Hepatocyte (in vitro differentiated cells): ENCODE results near the gene ARHGAP33. TPM values are rescaled to one million over a fixed set of nuclear protein-coding genes. Genes with fewer than 3 reads are reported as not detected.

Experiments
- DNase-seq: peaks from one replicate; pipeline ENCODE4 v3.0.0-alpha.2; 2016; ENCODE audit warnings: low spot score
- H2AFZ ChIP-seq: fragments of 200-600 bp; sonication (generic); 2 replicates; pipeline ENCODE4 v1.6.0; 2016; ENCODE audit warnings: antibody characterized with exemption, mild to moderate bottlenecking
- H3K27ac ChIP-seq: fragments of 200-600 bp; sonication (generic); 2 replicates; pipeline ENCODE4 v1.5.1; 2016; ENCODE audit warnings: mild to moderate bottlenecking
- H3K27me3 ChIP-seq: fragments of 200-600 bp; sonication (generic); 2 replicates; pipeline ENCODE4 v1.6.1; 2016
- H3K36me3 ChIP-seq: fragments of 200-600 bp; sonication (generic); replicated peaks from 2 replicates; pipeline ENCODE4 v1.5.1; 2016; ENCODE audit warnings: low read depth; ENCODE audit not compliant: insufficient read depth
- H3K4me1 ChIP-seq: fragments of 200-600 bp; sonication (generic); 2 replicates; pipeline ENCODE4 v1.5.1; 2016; ENCODE audit warnings: mild to moderate bottlenecking, moderate library complexity; ENCODE audit not compliant: insufficient read depth
- H3K4me2 ChIP-seq: fragments of 200-600 bp; sonication (generic); 2 replicates; pipeline ENCODE4 v1.6.0; 2016
- H3K4me3 ChIP-seq: fragments of 200-600 bp; sonication (generic); 2 replicates; pipeline ENCODE4 v1.5.1; 2016; ENCODE audit warnings: mild to moderate bottlenecking
- H3K79me2 ChIP-seq: fragments of 200-600 bp; sonication (generic); 2 replicates; pipeline ENCODE4 v1.6.0; 2017; ENCODE audit warnings: mild to moderate bottlenecking
- H3K9me2 ChIP-seq: fragments of 200-600 bp; sonication (generic); replicated peaks from 2 replicates; pipeline ENCODE4 v1.6.0; 2017; ENCODE audit warnings: mild to moderate bottlenecking; ENCODE audit not compliant: insufficient read depth
- H3K9me3 ChIP-seq: fragments of 200-600 bp; sonication (generic); 2 replicates; pipeline ENCODE4 v1.5.1; 2016; ENCODE audit warnings: low read depth, mild to moderate bottlenecking
- H4K20me1 ChIP-seq: fragments of 200-600 bp; sonication (generic); 2 replicates; pipeline ENCODE4 v1.6.0; 2016; ENCODE audit warnings: mild to moderate bottlenecking; ENCODE audit not compliant: insufficient read depth, poor library complexity, severe bottlenecking
- EZH2 ChIP-seq: fragments of 200-600 bp; sonication (generic); IDR thresholded peaks from 2 replicates; pipeline ENCODE4 v1.6.1; 2016; ENCODE audit warnings: antibody characterized with exemption, mild to moderate bottlenecking, borderline replicate concordance
- EZH2phosphoT487 ChIP-seq: fragments of 200-600 bp; sonication (generic); IDR thresholded peaks from one replicate; pipeline ENCODE4 v1.6.1; 2018; ENCODE audit warnings: antibody characterized with exemption, mild to moderate bottlenecking, low read depth, moderate library complexity; ENCODE audit not compliant: unreplicated experiment, severe bottlenecking
- WGBS: methylation state at CpG from one replicate; pipeline ENCODE4 v1.1.6; 2016; ENCODE audit warnings: low lambda C conversion rate; ENCODE audit errors: missing lambda C conversion rate; 5-methylcytosine and 5-hydroxymethylcytosine counted together
- polyA plus RNA-seq: library from polyadenylated mRNA; unstranded; fragments of >200 nt; fragmentation: Nextera tagmentation; extraction: Ambion mirVana; gene quantifications from 2 replicates; pipeline ENCODE4 v1.2.1, GENCODE V29; 2016
- total RNA-seq: library from RNA; depleted of rRNA; stranded (reverse); fragments of >200 nt; gene quantifications from 2 replicates; pipeline ENCODE4 v1.2.3, GENCODE V29; 2014
- TF ChIP-seq, protein P1 (sequence below): fragments of 200-600 bp; sonication (generic); IDR thresholded peaks from 2 replicates; pipeline ENCODE4 v1.5.1; 2016; ENCODE audit warnings: antibody characterized with exemption, mild to moderate bottlenecking; ENCODE audit not compliant: poor library complexity

Gene ARHGAP33
- total and polyA plus RNA-seq, 2 experiments from 2014 or later: 6.7 to 7.9 TPM

DNA sequence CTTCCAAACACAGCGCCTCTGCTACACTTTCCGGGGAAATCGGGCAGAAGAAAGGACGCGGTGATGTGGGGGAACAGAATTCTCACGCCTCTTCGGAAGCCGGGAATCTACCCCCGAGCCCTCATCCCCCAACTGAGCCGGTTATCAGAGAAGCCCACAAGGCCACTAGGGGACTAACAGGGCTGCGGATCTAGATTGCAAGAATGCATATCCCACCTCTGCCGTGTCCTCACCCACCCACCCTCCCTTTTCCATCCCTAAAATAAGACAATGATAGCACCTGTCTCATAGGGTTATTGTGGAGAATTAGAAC lies 34.2 kb upstream of the ARHGAP33 start:
- TF ChIP-seq EZH2phosphoT487 (no peak), EZH2 (no peak)
- TF ChIP-seq, protein P1, sequence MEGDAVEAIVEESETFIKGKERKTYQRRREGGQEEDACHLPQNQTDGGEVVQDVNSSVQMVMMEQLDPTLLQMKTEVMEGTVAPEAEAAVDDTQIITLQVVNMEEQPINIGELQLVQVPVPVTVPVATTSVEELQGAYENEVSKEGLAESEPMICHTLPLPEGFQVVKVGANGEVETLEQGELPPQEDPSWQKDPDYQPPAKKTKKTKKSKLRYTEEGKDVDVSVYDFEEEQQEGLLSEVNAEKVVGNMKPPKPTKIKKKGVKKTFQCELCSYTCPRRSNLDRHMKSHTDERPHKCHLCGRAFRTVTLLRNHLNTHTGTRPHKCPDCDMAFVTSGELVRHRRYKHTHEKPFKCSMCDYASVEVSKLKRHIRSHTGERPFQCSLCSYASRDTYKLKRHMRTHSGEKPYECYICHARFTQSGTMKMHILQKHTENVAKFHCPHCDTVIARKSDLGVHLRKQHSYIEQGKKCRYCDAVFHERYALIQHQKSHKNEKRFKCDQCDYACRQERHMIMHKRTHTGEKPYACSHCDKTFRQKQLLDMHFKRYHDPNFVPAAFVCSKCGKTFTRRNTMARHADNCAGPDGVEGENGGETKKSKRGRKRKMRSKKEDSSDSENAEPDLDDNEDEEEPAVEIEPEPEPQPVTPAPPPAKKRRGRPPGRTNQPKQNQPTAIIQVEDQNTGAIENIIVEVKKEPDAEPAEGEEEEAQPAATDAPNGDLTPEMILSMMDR: no peak
- Histone ChIP-seq H3K79me2 (peaks cover 5% of the 10 kb centered on the region), H3K27me3 (no peaks in the 10 kb centered on the region), H4K20me1 (no peaks in the 10 kb centered on the region), H3K9me2 (no peaks in the 10 kb centered on the region), H3K9me3 (no peaks in the 10 kb centered on the region), H3K36me3 (no peaks in the 10 kb centered on the region), H3K4me1 (peaks cover 6% of the 10 kb centered on the region), H3K4me3 (peak overlapping the region; percentile 28), H3K4me2 (peak overlapping the region; percentile 92), H2AFZ (peak overlapping the region; percentile 62), H3K27ac (peak overlapping the region; percentile 41)
- 2% methylated on average over 12 of the region's 12 CpGs for WGBS
- DNase-seq: no peak

- Histone ChIP-seq H3K4me2 (peak within 1 kb of the TSS; percentile 92), H3K4me3 (no peak within 1 kb of the TSS), H3K4me1 (peaks cover 9% of the 10 kb centered on the region), H3K9me2 (no peaks in the 10 kb centered on the region), H2AFZ (no peak within 1 kb of the TSS), H3K9me3 (no peaks in the 10 kb centered on the region), H4K20me1 (no peaks in the 10 kb centered on the region), H3K36me3 (no peaks in the 10 kb centered on the region), H3K27ac (peak within 1 kb of the TSS; percentile 41), H3K79me2 (peaks cover 15% of the 10 kb centered on the region), H3K27me3 (no peaks in the 10 kb centered on the region)
- TF ChIP-seq, protein P1: no peak
- no peak for TF ChIP-seq EZH2
- no peak for DNase-seq
- 95% methylated on average over 9 of the region's 9 CpGs for WGBS
Observed at GRCh38 chr19:35742121-35742724, 33.1 kb upstream of the ARHGAP33 start, which contains the start of gene IGFLR1. IGFLR1 (minus strand) TSS chr19:35742452; CDS start chr19:35741180, 1,272 bp downstream.

- no peaks in the 10 kb centered on the region for H3K27me3 ChIP-seq
- H4K20me1 ChIP-seq: no peaks in the 10 kb centered on the region
- TF ChIP-seq EZH2phosphoT487 (no peak), EZH2 (no peak)
- TF ChIP-seq, protein P1: no peak
- H3K4me2 ChIP-seq: peak overlapping the region; percentile 77
- no peaks in the 10 kb centered on the region for H3K9me3 ChIP-seq
- H3K27ac ChIP-seq: no peak overlapping the region
- no peak overlapping the region for H2AFZ ChIP-seq
- peaks cover 9% of the 10 kb centered on the region for H3K4me1 ChIP-seq
- no peaks in the 10 kb centered on the region for H3K36me3 ChIP-seq
- no peak overlapping the region for H3K4me3 ChIP-seq
- H3K79me2 ChIP-seq: peaks cover 23% of the 10 kb centered on the region
- no peak for DNase-seq
- WGBS: 96% methylated on average over 19 of the region's 19 CpGs
- H3K9me2 ChIP-seq: no peaks in the 10 kb centered on the region
Observed at GRCh38 chr19:35743640-35744429, 31.5 kb upstream of the ARHGAP33 start.
